ENCODE results near the gene PTPRT.

PTPRT gene

DNA sequence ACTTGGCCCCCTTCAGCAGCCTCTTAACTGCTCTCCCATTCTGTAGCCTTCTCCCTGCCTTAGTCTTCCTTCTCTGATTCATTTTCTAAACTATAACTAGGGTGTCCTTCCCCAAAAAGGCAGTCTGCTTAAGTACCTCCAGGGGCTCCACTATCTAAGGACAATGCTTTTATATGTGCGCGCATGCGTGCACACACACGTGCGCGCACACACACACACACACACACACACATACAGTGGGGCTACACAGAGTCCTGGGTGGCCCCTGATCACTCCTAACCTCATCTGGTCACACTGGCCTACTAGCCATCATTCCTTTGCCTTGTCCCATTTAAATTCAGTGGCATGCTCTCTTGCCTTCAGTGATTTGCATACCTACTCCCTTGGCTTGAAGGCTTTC is 917.2 kb downstream of the PTPRT start:
- no peak overlapping the region for H2AFZ ChIP-seq (ENCODE audit: low read depth, low read length, severe bottlenecking)
- H3K4me2 ChIP-seq (ENCODE audit: low read depth, low read length, poor library complexity, severe bottlenecking), result no peak overlapping the region
- no peaks in the 10 kb centered on the region for H3K79me2 ChIP-seq (ENCODE audit: insufficient read depth, low read length)
- no peak overlapping the region for H3K9ac ChIP-seq (ENCODE audit: low read length)
- no peak for TF ChIP-seq EZH2phosphoT487 (conservative IDR thresholded peaks at IDR 0.05; ENCODE audit: low read length)
- TF ChIP-seq, protein P1, sequence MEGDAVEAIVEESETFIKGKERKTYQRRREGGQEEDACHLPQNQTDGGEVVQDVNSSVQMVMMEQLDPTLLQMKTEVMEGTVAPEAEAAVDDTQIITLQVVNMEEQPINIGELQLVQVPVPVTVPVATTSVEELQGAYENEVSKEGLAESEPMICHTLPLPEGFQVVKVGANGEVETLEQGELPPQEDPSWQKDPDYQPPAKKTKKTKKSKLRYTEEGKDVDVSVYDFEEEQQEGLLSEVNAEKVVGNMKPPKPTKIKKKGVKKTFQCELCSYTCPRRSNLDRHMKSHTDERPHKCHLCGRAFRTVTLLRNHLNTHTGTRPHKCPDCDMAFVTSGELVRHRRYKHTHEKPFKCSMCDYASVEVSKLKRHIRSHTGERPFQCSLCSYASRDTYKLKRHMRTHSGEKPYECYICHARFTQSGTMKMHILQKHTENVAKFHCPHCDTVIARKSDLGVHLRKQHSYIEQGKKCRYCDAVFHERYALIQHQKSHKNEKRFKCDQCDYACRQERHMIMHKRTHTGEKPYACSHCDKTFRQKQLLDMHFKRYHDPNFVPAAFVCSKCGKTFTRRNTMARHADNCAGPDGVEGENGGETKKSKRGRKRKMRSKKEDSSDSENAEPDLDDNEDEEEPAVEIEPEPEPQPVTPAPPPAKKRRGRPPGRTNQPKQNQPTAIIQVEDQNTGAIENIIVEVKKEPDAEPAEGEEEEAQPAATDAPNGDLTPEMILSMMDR (IDR thresholded peaks at IDR 0.05; ENCODE audit: insufficient read depth, low read length, poor library complexity, severe bottlenecking), result no peak
- H3K27me3 ChIP-seq (ENCODE audit: low read length), result no peaks in the 10 kb centered on the region
- no peak overlapping the region for H3K27ac ChIP-seq (ENCODE audit: low read depth, low read length)
- no peaks in the 10 kb centered on the region for H3F3A ChIP-seq (ENCODE audit: insufficient read depth)
- no peaks in the 10 kb centered on the region for H4K20me1 ChIP-seq (ENCODE audit: low read depth, low read length)
- no peaks in the 10 kb centered on the region for H3K9me3 ChIP-seq (ENCODE audit: insufficient read depth, low read length)
- no peaks in the 10 kb centered on the region for H3K9me2 ChIP-seq (replicated peaks; ENCODE audit: insufficient read depth, low read length)
- no peaks in the 10 kb centered on the region for H3K36me3 ChIP-seq (ENCODE audit: low read length)
- no peak overlapping the region for H3K4me3 ChIP-seq (ENCODE audit: insufficient read depth, low read length, poor library complexity, severe bottlenecking)

- peak overlapping the region; percentile 41; the same call in 1 of the 2 replicates for H3K27ac ChIP-seq (ENCODE audit: low read depth, low read length)
- no peaks in the 10 kb centered on the region for H3K9me3 ChIP-seq (ENCODE audit: insufficient read depth, low read length)
- H3K79me2 ChIP-seq (ENCODE audit: insufficient read depth, low read length), result no peaks in the 10 kb centered on the region
These were observed 919.2 kb downstream of the PTPRT start for GRCh38 chr20:42270539-42270938.

GRCh38 chr20:42267793-42268384 is 921.8 kb downstream of the PTPRT start:
- H3K9ac ChIP-seq (ENCODE audit: low read length), result no peak overlapping the region

More at GRCh38 chr20:42270539-42270938, 919.2 kb downstream of the PTPRT start:
- no peak overlapping the region for H3K4me3 ChIP-seq (ENCODE audit: insufficient read depth, low read length, poor library complexity, severe bottlenecking)
- no peaks in the 10 kb centered on the region for H3K9me2 ChIP-seq (replicated peaks; ENCODE audit: insufficient read depth, low read length)
- no peak overlapping the region for H3K4me2 ChIP-seq (ENCODE audit: low read depth, low read length, poor library complexity, severe bottlenecking)
- H3K36me3 ChIP-seq (ENCODE audit: low read length), result no peaks in the 10 kb centered on the region
- H3F3A ChIP-seq (ENCODE audit: insufficient read depth), result no peaks in the 10 kb centered on the region
- no peak overlapping the region for H3K9ac ChIP-seq (ENCODE audit: low read length)
- TF ChIP-seq, protein P1 (IDR thresholded peaks at IDR 0.05; ENCODE audit: insufficient read depth, low read length, poor library complexity, severe bottlenecking), result no peak
- no peak for TF ChIP-seq EZH2phosphoT487 (conservative IDR thresholded peaks at IDR 0.05; ENCODE audit: low read length)
- no peaks in the 10 kb centered on the region for H4K20me1 ChIP-seq (ENCODE audit: low read depth, low read length)
- H3K27me3 ChIP-seq (ENCODE audit: low read length), result no peaks in the 10 kb centered on the region
- H2AFZ ChIP-seq (ENCODE audit: low read depth, low read length, severe bottlenecking), result no peak overlapping the region

More at GRCh38 chr20:42267793-42268384, 921.8 kb downstream of the PTPRT start:
- no peaks in the 10 kb centered on the region for H3K9me3 ChIP-seq (ENCODE audit: insufficient read depth, low read length)
- no peaks in the 10 kb centered on the region for H3F3A ChIP-seq (ENCODE audit: insufficient read depth)
- H3K9me2 ChIP-seq (replicated peaks; ENCODE audit: insufficient read depth, low read length), result no peaks in the 10 kb centered on the region
- no peaks in the 10 kb centered on the region for H3K36me3 ChIP-seq (ENCODE audit: low read length)
- H3K4me2 ChIP-seq (ENCODE audit: low read depth, low read length, poor library complexity, severe bottlenecking), result no peak overlapping the region
- no peaks in the 10 kb centered on the region for H3K27me3 ChIP-seq (ENCODE audit: low read length)
- H3K4me3 ChIP-seq (ENCODE audit: insufficient read depth, low read length, poor library complexity, severe bottlenecking), result no peak overlapping the region
- H4K20me1 ChIP-seq (ENCODE audit: low read depth, low read length), result no peaks in the 10 kb centered on the region
- no peak overlapping the region for H3K27ac ChIP-seq (ENCODE audit: low read depth, low read length)
- H3K79me2 ChIP-seq (ENCODE audit: insufficient read depth, low read length), result no peaks in the 10 kb centered on the region
- TF ChIP-seq, protein P1 (IDR thresholded peaks at IDR 0.05; ENCODE audit: insufficient read depth, low read length, poor library complexity, severe bottlenecking), result no peak
- no peak for TF ChIP-seq EZH2phosphoT487 (conservative IDR thresholded peaks at IDR 0.05; ENCODE audit: low read length)
- no peak overlapping the region for H2AFZ ChIP-seq (ENCODE audit: low read depth, low read length, severe bottlenecking)

Data from SU-DHL-6 (cell line).